CD4-positive, alpha-beta T cell (primary cell): ENCODE data around the gene TEX51. TPM values are rescaled to one million over a fixed set of nuclear protein-coding genes. Genes with fewer than 3 reads are reported as not detected.

Experiments
- ATAC-seq: fragments of 200-7000 bp; cut with Tn5 transposase; one replicate; pipeline ENCODE4 v1.10.0; 2022; ENCODE audit warnings: mild to moderate bottlenecking; ENCODE audit not compliant: poor library complexity
- CTCF ChIA-PET: fragments of 350-600 bp; sonication (Branson Sonifier 250); formaldehyde crosslinking; loops from one replicate; lab custom pipeline; 2021; ENCODE audit warnings: antibody characterized with exemption, inconsistent platforms; lab: Charles Lee
- POLR2A ChIA-PET: fragments of 350-600 bp; sonication (Branson Sonifier 250); formaldehyde crosslinking; loops from one replicate; lab custom pipeline; 2021; ENCODE audit warnings: antibody characterized with exemption, inconsistent platforms; lab: Charles Lee
- DNase-seq, 14 experiments: peaks; one replicate each; pipeline ENCODE4 v3.0.0-alpha.2; 2013 to 2020; ENCODE audit warnings: mixed read lengths in 2 of 14
- H3K27ac ChIP-seq, 2 donors: one replicate each; pipeline versions ENCODE4 v1.5.1 to v1.7.0; 2013; ENCODE audit warnings: low read length in 2 of 2, low read depth in 1 of 2, mild to moderate bottlenecking in 1 of 2
- H3K27me3 ChIP-seq, 2 experiments: 1 replicate in 1 of 2; 2 replicates in 1 of 2; pipeline versions ENCODE4 v1.6.1 to v1.7.0; 2013; ENCODE audit warnings: low read length in 2 of 2, control low read depth in 1 of 2, mild to moderate bottlenecking in 1 of 2, moderate library complexity in 1 of 2; ENCODE audit not compliant: insufficient read depth in 2 of 2, control insufficient read depth in 1 of 2
- H3K36me3 ChIP-seq: one replicate; pipeline ENCODE4 v1.6.1; 2013; ENCODE audit warnings: low read length, control low read depth; ENCODE audit not compliant: insufficient read depth
- H3K4me1 ChIP-seq: one replicate; pipeline ENCODE4 v1.6.1; 2013; ENCODE audit warnings: low read length, control low read depth; ENCODE audit not compliant: insufficient read depth
- H3K4me3 ChIP-seq: one replicate; pipeline ENCODE4 v1.5.1; 2013; ENCODE audit warnings: mild to moderate bottlenecking, low read length, moderate library complexity
- H3K9me3 ChIP-seq, 2 experiments: 1 replicate in 1 of 2; 2 replicates in 1 of 2; pipeline versions ENCODE4 v1.6.1 to v1.7.0; 2013; ENCODE audit warnings: low read length in 2 of 2, mild to moderate bottlenecking in 2 of 2, control low read depth in 1 of 2, moderate library complexity in 1 of 2; ENCODE audit not compliant: control insufficient read depth in 1 of 2, insufficient read depth in 1 of 2
- H3K27ac Mint-ChIP-seq: one replicate; pipeline ENCODE4 v1.8.0; 2020; ENCODE audit warnings: mixed read lengths
- H3K27me3 Mint-ChIP-seq: one replicate; pipeline ENCODE4 v1.8.0; 2021; ENCODE audit warnings: mixed read lengths
- H3K36me3 Mint-ChIP-seq: one replicate; pipeline ENCODE4 v1.8.0; 2021; ENCODE audit warnings: low read depth, mixed read lengths
- H3K4me1 Mint-ChIP-seq: one replicate; pipeline ENCODE4 v1.8.0; 2021; ENCODE audit warnings: low read depth, mixed read lengths
- H3K4me3 Mint-ChIP-seq: one replicate; pipeline ENCODE4 v1.8.0; 2020; ENCODE audit warnings: mild to moderate bottlenecking, mixed read lengths
- H3K9me3 Mint-ChIP-seq: one replicate; pipeline ENCODE4 v1.8.0; 2020; ENCODE audit warnings: mixed read lengths
- CTCF ChIP-seq: fragments of 200-600 bp; IDR thresholded peaks from one replicate; pipeline ENCODE4 v1.8.0; 2022; ENCODE audit warnings: antibody characterized with exemption, mild to moderate bottlenecking
- intact Hi-C, 2 experiments: fragments of 100-400 bp; cut with DNase I in 1 of 2; cut with micrococcal nuclease in 1 of 2; formaldehyde crosslinking; loops; one replicate each; pipeline versions ENCODE4 v1.15.1 to v1.9.0; 2023 to 2025; cut with DNase I, micrococcal nuclease
- total RNA-seq, 174 experiments: library from RNA in 2 of 174; stranded (reverse) in 2 of 174; gene quantifications; one replicate each; pipeline ENCODE4 v1.2.3 and lab custom pipeline; 2021 to 2026

The TEX51 gene
- total RNA-seq, 2 experiments from 2014 or later, result not detected

- Mint-ChIP-seq H3K9me3 (peaks cover 4% of the 10 kb centered on the region), H3K36me3 (no peaks in the 10 kb centered on the region), H3K27me3 (peaks cover 28% of the 10 kb centered on the region), H3K27ac (no peak overlapping the region), H3K4me3 (no peak overlapping the region), H3K4me1 (no peaks in the 10 kb centered on the region)
- H3K27me3 ChIP-seq, result peaks cover 6 to 8% of the 10 kb centered on the region in 2 experiments
- no peak overlapping the region for H3K27ac ChIP-seq
- H3K4me3 ChIP-seq, result no peak overlapping the region
- no peak for ATAC-seq
- DNase-seq, result no peak
- ChIA-PET CTCF (no interaction called here), POLR2A (no interaction called here)
- H3K4me1 ChIP-seq, result no peaks in the 10 kb centered on the region
- intact Hi-C loops, result no loop called here
- H3K36me3 ChIP-seq, result no peaks in the 10 kb centered on the region
- no peak for TF ChIP-seq CTCF
- H3K9me3 ChIP-seq, result peaks cover 0 to 3% of the 10 kb centered on the region in 2 experiments
Measured at GRCh38 chr2:126862730-126863129, 36.0 kb upstream of the TEX51 start.

- H3K36me3 ChIP-seq, result no peaks in the 10 kb centered on the region
- H3K27ac ChIP-seq, result no peak overlapping the region
- peaks cover 28% of the 10 kb centered on the region for H3K27me3 Mint-ChIP-seq
- no peaks in the 10 kb centered on the region for H3K4me1 Mint-ChIP-seq
- POLR2A ChIA-PET, result no interaction called here
- peaks cover 3 to 8% of the 10 kb centered on the region in 2 experiments for H3K27me3 ChIP-seq
- no peaks in the 10 kb centered on the region for H3K36me3 Mint-ChIP-seq
- CTCF ChIA-PET, result no interaction called here
- ATAC-seq (no peak), DNase-seq (no peak)
- no peak overlapping the region for H3K27ac Mint-ChIP-seq
- no peaks in the 10 kb centered on the region for H3K4me1 ChIP-seq
- intact Hi-C loops, result no loop called here
- H3K9me3 Mint-ChIP-seq, result peaks cover 4% of the 10 kb centered on the region
- no peak overlapping the region for H3K4me3 ChIP-seq
- no peak for TF ChIP-seq CTCF
- H3K9me3 ChIP-seq, result peaks cover 0 to 3% of the 10 kb centered on the region in 2 experiments
- H3K4me3 Mint-ChIP-seq, result no peak overlapping the region
Measured at GRCh38 chr2:126863336-126864015, 35.2 kb upstream of the TEX51 start.

GRCh38 chr2:126864861-126865260 lies 33.8 kb upstream of the TEX51 start:
- Histone ChIP-seq H3K4me3 (no peak overlapping the region), H3K27ac (no peak overlapping the region), H3K9me3 (peaks cover 0 to 3% of the 10 kb centered on the region in 2 experiments), H3K27me3 (peaks cover 2 to 8% of the 10 kb centered on the region in 2 experiments), H3K4me1 (no peaks in the 10 kb centered on the region), H3K36me3 (no peaks in the 10 kb centered on the region)
- H3K4me3 Mint-ChIP-seq, result no peak overlapping the region
- ChIA-PET POLR2A (no interaction called here), CTCF (no interaction called here)
- no peak for ATAC-seq
- H3K9me3 Mint-ChIP-seq, result peaks cover 4% of the 10 kb centered on the region
- peaks cover 28% of the 10 kb centered on the region for H3K27me3 Mint-ChIP-seq
- no peak for TF ChIP-seq CTCF
- no peak overlapping the region for H3K27ac Mint-ChIP-seq
- intact Hi-C loops, result no loop called here
- no peak for DNase-seq
- H3K36me3 Mint-ChIP-seq, result no peaks in the 10 kb centered on the region
- no peaks in the 10 kb centered on the region for H3K4me1 Mint-ChIP-seq
